Activated effector memory CD4-positive, alpha-beta T cell treated with anti-CD3 and anti-CD28 coated beads, Interleukin-2, amount 50 U/mL, for 16 hours (primary cell): ENCODE measurements around the gene CARD11.

Experiments used
- DNase-seq: peaks from one replicate; pipeline ENCODE4 v3.0.0-alpha.2; 2020

CARD11 gene

DNA sequence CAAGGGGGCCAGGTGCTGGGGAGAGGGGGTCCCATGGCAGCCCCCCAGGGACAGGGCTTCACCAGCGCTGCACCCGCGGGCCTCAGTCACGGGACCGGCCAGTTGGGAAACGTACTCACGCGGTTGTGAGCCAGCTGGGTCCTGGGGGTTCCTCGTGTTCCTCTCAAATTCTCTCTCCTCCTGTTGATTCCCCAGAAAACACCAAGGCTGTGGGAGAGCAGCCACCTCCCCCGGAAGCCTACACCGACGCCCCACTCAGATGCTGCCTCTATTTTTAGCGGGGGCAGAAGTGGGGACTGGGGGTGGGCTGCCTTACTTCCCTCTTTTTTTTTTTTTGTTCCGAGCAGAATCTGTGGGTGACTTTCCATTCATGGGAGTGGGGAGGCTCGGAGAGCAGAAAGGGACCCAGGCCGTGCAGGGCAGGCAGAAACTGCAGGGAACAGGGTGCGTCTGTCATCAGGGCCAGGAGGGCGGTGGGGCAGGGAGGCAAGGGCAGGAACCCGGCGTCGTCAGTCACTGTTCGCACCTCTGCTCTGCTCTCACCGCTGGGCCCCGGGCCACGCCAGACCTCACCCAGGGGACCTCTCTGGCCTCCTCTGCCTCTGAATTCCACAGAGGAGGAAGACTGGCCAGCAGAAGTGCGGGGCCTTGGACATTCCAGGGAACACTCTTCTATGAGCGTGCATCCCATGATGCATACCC is 63.1 kb downstream of the CARD11 start:
- no peak for DNase-seq

DNA sequence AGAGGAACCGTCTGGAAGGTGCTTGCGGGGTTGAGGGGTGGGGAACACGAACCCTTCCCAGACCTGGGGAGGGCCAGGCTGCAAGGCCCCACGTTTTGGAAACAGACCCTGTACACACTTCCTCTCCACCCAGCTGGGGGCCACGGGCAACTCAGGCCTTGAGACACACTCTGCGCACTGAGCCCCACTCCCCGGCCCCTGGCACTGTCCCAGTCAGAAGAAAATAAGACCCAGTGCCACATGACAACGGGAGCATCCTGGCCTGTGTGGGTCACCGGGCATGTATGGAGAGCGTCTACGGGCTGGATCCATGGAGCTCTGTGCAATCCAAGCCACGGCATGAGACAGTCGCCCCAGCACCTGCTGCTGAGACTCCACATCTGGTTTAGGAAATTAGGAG is 63.7 kb downstream of the CARD11 start:
- DNase-seq, result no peak

DNA sequence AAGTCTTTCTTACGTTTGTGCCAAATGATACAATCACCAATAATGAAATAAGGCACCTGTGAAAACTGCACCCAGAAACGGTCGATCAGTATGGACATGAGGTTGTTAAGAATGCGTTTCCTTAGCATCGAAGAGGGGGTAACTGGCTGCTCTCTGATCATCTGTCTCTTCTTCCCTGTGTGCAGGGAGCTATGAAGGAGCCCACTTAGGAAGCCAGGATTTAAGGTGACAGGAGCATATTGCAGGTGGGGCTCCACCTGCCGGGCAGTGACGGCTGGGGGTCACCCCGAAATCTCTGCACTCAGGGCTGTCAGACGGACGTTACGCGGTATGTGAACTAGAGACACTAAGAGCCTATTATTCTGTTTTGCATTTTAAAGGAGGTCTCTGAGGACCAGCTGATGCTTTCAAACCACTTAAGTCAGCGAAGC is 64.5 kb downstream of the CARD11 start:
- no peak for DNase-seq

DNA sequence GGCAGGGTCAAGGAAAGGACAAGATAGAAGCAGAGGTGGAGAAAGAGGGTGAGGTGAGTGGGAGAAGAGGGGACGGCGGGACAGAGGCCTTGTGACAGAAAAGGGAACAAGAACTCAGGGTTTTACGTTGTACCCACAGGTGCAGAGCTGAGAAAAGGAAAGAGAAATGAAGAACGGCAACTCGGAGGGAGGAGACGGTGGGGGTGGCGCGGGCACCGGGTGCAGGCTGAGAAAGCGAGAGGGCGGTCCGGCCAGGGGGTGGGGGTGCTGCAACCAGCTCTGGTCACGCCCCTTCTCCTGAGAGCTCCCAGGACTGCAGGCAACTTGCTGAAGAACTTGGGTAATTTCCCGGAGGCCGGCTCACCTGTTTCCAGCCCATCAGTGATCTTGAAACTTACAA is 65.3 kb downstream of the CARD11 start:
- DNase-seq, result peak; percentile 90

DNA sequence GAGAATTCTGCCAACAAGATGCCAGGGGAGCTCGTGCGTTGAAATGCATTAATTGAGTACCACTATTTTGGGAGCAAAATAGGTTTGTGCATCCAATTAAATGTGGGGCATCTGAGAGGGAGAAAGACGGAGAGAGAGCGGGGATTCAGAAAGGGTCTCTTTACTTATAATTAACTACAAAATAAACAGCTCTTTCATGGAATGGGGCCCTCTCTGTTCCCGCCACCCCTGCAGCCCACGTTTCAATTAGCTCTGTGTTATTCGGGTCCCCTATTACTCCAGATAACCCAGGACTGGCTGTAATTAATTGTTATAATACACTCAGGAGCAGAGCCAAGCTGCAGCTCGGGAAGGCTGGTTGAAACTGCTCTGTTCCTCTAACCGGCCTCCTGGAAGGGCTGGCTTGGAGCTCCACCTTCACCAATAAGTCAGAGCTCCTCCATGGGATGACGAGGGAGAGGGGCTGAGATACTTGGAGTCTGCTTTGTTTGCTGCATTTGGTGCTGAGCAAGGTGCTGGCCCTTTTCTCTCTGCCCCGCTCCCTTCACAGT is 67.8 kb downstream of the CARD11 start:
- DNase-seq, result no peak

DNA sequence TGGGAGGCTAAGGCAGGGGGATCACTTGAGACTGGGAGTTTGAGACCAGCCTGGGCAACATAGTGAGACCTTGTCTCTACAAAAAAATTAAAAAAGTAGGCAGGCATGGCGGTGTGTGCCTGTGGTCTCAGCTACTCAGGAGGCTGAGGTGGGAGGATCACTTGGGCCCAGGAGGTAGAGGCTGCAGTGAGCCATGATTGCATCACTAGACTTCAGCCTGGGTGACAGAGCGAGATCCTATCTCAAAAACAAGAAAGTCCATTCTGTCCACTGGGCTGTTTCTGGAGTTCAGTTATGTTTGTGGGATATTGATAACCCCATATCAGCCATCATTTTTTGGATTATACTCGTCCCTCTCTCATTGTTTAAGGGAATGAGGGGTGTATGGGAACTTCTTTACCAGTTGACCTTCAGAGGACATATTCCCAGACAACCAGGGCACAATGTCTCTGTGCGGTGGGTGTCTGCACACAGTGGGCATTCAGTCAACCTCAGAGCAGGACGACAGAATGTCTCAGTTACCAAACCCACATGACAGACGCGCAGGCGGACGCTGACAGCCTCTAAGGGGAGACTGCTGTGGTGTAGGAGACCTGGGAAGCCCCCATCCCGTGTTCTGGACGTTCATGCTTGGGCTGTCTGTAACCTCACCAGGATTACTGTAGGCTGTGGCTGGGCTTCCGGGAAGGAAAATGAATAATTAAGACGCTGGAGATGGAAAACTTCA is 69.4 kb downstream of the CARD11 start:
- peak; percentile 36 for DNase-seq

DNA sequence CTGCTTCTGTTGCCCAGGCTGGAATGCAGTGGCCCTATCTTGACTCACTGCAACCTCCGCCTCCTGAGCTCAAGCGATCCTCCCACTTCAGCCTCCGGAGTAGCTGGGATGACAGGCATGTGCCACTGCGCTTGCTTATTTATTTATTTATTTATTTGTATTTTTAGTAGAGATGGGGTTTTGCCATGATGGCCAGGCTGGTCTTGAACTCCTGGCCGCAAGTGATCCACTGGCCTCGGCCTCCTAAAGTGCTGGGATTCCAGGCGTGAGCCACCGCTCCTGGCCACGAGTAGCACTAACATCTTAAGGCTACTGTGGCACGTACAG is 70.9 kb downstream of the CARD11 start:
- no peak for DNase-seq

DNA sequence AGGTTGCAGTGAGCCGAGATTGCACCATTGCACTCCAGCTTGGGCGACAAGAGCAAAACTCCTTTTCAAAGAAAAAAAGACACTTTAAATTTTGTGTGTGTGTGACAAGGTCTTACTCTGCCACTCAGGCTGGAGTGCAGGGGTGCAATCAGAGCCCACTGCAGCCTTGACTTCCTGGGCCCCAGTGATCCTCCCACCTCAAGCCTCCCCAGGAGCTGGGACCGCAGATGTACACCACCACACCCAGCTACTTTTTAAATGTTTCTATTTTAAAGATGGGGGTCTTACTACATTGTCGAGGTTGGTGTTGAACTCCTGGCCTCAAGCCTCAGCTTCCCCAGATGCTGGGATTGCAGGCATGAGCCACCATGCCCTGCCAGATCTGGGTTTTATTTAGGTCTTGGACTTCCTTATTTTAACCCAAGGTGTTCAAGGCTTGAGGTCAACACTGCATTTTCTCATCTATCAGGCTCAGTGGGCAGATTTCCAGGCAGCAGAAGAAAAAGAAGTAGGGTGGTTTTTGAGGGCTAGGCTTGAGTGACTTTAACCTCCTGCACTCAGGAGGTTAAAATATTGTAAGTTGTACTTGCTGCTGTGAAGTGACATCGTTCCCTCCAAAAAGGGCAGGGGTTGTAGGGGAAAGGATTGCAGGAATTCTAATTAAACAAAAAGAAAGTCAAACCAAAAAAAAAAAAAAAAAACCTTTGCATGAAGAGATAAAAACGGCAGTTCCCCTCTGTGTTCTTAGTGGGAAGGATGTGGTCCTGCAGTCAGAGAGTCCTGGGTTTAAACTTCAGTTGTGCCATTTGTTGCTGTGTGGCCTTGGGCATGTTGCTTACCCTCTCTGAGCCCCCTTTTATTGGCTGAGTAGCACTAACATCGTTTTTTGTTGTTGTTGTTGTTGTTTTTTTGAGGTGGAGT is 71.5 kb downstream of the CARD11 start:
- no peak for DNase-seq

DNA sequence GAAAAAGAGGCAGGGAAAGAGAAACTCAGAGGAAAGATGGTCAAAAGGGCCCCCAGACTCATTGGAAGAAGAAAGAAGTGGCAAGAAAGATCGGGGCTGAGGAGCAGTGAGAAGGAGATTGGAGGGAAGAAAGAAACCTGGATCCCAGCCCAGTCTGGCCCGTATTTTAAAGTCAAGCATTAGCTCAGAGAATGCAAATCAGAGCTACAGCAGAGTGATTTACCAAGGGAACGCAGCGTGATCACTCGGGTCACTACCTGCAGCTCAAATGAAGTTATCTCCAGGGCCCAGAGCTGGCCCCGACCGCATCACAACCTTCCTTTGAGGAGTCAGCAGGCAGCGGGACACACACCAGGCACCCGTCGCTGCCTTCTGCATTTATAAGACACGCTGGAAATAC is 72.8 kb downstream of the CARD11 start:
- no peak for DNase-seq

DNA sequence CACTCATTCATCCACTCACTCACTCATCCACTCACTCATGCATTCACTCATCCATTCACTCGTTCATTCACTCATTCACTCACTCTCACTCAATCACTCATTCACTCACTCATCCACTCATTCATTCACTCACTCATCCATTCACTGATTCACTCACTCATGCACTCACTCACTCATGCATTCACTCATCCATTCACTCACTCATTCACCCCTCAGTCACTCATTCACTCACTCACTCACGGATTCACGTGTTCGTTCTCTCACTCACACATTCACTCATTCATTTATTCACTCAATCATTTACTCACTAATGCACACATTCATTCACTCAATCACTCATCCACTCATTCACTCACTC is 73.4 kb downstream of the CARD11 start:
- DNase-seq, result no peak

DNA sequence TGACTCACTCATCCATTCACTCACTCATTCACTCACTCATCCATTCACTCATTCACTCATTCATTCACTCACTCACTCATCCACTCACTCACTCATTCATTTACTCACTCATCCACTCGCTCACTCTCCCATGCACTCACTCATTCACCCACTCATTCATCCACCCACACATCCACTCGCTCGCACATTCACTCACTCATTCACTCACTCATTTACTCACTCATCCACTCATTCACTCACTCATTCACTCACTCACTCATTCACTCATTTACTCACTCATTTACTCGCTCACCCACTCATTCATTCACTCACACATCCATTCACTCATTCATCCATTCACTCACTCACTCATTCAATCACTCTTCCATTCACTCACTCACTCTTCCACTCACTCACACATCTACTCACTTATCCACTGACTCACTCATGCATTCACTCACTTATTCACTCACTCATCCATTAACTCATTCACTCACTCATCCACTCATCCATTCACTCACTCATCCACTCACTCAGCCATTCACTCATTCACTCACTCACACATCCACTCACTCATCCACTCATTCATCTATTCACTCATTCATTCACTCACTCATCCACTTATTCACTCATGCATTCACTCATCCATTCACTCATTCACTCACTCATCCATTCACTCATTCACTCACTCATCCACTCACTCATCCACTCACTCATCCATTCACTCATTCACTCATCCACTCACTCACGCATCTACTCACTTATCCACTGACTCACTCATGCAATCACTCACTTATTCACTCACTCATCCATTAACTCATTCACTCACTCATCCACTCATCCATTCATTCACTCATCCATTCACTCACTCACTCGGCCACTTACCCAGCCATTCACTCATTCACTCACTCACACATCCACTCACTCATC is 74.0 kb downstream of the CARD11 start:
- no peak for DNase-seq

DNA sequence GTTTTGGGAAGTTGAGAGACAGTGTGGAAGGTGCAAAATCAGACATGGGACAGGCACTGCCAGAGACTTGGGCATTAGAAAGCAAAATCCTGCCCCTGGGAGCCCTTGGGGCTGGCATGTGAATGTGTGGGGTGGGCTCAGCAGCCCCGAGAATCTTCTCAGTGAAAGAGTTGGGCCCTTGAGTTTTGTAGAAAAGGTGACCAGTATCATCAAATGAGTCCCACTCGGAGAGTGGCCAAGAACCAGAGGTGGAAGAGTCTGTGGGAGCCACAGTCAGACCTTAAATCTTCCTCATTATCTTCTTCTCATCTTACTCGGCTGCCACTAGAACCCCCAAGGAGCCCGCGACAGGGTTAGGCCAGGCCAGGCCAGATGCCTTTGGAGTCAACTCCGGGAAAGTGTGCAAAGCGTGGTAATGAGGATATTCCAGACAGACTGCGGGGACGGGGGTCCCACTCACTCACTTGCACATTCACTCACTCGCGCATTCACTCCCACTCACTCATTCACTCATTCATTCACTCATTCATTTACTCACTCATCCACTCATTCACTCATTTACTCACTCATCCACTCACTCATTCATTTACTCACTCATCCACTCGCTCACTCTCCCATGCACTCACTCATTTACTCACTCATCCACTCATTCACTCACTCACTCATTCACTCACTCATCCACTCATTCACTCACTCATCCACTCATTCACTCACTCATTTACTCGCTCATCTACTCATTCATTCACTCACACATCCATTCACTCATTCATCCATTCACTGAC is 74.9 kb downstream of the CARD11 start:
- peak; percentile 42 for DNase-seq

DNA sequence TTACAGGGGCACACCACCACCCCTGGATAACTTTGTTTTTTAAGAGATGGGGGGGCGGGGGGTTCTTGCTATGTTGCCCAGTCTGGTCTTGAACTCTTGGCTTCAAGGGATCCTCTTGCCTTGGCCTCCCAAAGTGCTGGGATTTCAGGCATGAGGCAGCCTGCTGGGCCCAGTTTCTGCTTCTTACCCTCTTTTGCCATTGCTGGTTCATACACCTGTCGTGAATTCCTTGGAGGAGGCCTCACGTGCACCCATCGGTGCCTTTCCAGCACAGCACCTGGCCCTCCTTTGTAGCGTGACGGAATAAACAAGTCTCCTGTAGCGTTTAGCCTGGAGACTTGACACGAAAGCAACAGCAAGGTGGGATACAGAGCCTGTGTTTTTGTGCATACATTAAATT is 75.5 kb downstream of the CARD11 start:
- DNase-seq, result no peak

DNA sequence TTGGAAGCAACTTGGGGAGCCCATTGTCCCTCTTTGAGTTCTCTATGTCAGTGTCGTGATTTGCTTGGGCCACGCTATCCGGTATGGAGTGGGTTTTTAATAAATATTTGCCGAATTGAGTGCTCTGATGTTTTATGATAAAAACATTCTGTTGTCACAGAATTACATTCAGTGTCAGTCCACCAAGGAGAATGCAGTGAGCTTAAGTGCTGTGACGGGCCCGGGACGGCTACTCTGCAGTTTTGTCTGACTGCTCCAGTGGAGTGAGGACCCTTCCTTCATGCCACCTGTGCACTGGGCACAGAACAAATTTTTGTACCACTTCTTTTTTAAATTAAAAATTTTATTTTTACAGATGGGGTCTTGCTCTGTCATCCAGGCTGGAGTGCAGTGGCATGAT is 76.0 kb downstream of the CARD11 start:
- no peak for DNase-seq

DNA sequence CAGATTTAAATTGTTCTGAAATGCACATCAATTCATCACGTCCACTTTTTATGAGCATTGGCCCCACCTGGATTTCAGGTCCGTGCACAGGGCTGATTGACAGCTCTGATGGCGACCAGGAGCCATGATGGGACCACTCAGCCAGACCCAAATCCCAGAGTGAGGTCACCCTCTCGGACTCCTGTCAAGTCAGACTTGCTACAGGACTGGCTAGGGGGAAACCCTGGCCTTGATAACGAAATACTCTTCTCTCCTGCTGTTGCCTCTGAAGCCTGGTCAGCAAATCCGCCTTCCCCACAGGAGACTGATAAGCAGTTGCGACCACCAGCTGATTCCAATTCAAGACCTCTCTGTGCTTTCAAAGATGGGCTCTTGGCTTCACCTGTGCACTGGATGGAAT is 76.4 kb downstream of the CARD11 start:
- peak; percentile 53 for DNase-seq

DNA sequence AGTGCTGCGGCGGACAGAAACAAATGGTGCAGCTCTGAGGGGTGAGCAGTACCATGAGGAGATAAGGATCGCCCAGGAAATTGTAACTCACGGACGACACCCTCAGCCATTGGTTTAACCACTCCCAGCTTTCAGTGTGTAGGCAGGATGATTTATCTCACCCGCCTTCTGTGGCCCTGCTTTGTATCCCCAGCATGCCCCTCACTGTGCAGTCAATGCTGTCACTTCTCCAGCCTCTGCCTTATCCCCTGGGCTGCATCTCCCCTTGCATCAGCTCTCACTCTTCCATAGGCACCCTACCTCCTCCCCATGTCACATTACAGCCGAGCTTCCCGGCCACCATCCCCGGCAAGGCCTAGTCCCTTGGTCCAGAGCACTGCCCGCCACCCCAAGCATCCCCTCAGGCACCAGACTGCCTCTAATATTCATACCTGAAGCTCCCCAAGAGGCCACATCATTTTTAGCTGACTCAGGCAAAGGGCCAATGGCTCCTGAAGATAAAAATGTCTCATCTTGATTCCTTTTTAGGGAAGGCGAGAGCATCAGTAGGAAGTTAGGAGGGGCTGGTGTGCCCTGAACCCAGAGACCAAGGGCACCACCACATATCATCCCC is 77.1 kb downstream of the CARD11 start:
- DNase-seq, result peak; percentile 33

DNA sequence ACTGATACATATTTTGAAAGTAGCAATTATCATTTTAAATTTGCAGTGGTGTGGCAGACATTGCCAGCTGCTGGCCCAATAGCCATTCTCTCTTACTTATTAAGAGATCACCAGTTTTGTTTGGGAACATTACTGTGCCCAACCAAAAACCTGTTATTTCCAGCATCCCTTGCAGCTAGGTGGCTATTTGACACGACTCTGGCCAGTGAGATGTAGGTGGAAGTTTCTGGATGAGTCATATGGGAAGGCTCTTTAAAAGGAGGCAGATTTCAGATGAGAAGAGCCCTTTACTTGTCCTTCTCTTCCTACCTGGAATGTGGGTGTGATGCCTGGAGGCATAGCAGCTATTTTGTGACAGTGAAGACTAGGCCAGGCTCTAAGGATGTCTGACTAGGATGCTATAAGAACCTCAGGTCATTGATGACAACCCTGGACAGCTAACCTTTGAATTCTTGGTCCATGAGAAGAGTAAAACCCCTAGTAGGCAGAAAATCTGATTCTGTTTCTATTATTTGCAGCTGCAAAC is 77.9 kb downstream of the CARD11 start:
- peak; percentile 14 for DNase-seq

DNA sequence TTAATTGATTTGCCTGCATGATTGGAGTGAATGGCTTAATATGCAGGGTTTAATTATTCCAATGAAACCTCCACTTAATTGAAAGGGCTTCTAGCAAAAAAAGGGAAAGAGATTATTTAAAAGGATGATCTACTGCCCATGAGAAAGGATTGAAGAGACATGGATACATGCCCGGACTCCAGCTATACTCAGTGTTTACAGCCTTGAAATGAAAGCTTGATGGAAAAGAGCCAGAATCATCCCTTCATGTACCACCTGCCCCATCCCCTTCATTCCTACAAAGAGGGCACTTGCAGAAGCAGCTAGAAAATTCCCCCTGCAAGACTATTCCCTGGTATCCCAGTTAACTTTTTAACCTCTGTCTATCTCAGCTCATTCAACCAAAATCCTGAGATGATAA is 78.4 kb downstream of the CARD11 start:
- DNase-seq, result no peak

DNA sequence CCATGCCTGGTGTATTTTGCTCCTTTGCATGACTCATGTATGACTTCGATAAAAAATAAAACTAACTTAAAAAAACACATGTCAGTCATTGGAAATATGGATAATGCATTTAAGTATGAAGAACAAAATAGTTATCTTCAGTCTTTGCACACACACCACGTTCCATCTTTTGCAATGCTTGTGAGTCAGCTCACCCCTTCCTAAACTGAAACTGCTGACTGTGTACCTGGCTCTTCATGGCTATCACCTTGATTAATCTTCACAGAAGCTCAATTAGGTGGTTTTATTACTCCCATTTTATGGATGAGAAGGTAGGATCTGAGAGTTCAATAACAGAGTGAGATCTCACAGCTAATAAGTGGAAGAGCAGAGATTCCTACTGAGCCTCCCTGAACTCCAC is 79.5 kb downstream of the CARD11 start:
- no peak for DNase-seq

DNA sequence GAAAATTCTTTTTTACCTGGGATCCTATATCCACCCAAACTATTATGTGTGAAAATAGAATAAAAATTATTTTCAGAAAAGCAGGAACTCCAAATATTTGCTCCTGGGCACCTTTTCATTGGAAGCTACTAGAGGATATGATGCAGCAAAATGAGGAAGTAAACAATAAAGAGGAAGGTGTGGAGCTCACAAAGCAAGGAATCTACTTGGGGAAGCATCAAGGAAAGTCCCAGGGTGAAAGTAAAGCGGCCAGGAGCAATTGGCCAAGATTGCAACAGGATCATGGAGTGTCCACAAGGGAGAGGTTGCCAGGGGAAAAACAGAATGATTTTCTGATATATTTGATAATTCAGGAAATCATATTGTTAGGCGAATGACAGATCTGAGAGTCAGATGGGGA is 80.8 kb downstream of the CARD11 start:
- DNase-seq, result no peak
